ENCODE results near the gene AFAP1. TPM values are rescaled to one million over a fixed set of nuclear protein-coding genes. Genes with fewer than 3 reads are reported as not detected.

The AFAP1 gene
- total RNA-seq, 1 donor from 2014 or later = 31.9 TPM

- TF ChIP-seq CTCF (IDR thresholded peaks at IDR 0.05; ENCODE audit: unreplicated experiment) = no peak
- H3K27me3 Mint-ChIP-seq = no peaks in the 10 kb centered on the region
- H3K36me3 Mint-ChIP-seq (ENCODE audit: insufficient read depth) = peaks cover 2% of the 10 kb centered on the region
- H3K4me3 Mint-ChIP-seq (ENCODE audit: low read depth) = no peak overlapping the region
- no peaks in the 10 kb centered on the region for H3K9me3 Mint-ChIP-seq (ENCODE audit: low read depth)
- DNase-seq (ENCODE audit: low spot score, unreplicated experiment) = no peak
- H3K27ac Mint-ChIP-seq = no peak overlapping the region
- H3K4me1 Mint-ChIP-seq (ENCODE audit: low read depth) = peaks cover 8% of the 10 kb centered on the region
Observed at GRCh38 chr4:7897811-7898210, 41.9 kb downstream of the AFAP1 start.

- H3K27ac Mint-ChIP-seq = no peak overlapping the region
- peaks cover 5% of the 10 kb centered on the region for H3K36me3 Mint-ChIP-seq (ENCODE audit: insufficient read depth)
- peaks cover 15% of the 10 kb centered on the region for H3K4me1 Mint-ChIP-seq (ENCODE audit: low read depth)
- H3K4me3 Mint-ChIP-seq (ENCODE audit: low read depth) = no peak overlapping the region
- no peak for DNase-seq (ENCODE audit: low spot score, unreplicated experiment)
- no peaks in the 10 kb centered on the region for H3K27me3 Mint-ChIP-seq
- H3K9me3 Mint-ChIP-seq (ENCODE audit: low read depth) = peaks cover 5% of the 10 kb centered on the region
- no peak for TF ChIP-seq CTCF (IDR thresholded peaks at IDR 0.05; ENCODE audit: unreplicated experiment)
Observed at GRCh38 chr4:7894677-7895181, 44.9 kb downstream of the AFAP1 start.

GRCh38 chr4:7894098-7894676 lies 45.5 kb downstream of the AFAP1 start:
- TF ChIP-seq CTCF (IDR thresholded peaks at IDR 0.05; ENCODE audit: unreplicated experiment) = no peak
- Mint-ChIP-seq H3K9me3 (ENCODE audit: low read depth) (peaks cover 5% of the 10 kb centered on the region), H3K36me3 (ENCODE audit: insufficient read depth) (peaks cover 5% of the 10 kb centered on the region), H3K27me3 (no peaks in the 10 kb centered on the region), H3K4me1 (ENCODE audit: low read depth) (peaks cover 12% of the 10 kb centered on the region), H3K27ac (peak overlapping the region; percentile 38), H3K4me3 (ENCODE audit: low read depth) (no peak overlapping the region)
- no peak for DNase-seq (ENCODE audit: low spot score, unreplicated experiment)

- DNase-seq (ENCODE audit: low spot score, unreplicated experiment) = no peak
- H3K4me1 Mint-ChIP-seq (ENCODE audit: low read depth) = peaks cover 12% of the 10 kb centered on the region
- H3K9me3 Mint-ChIP-seq (ENCODE audit: low read depth) = peaks cover 5% of the 10 kb centered on the region
- H3K27me3 Mint-ChIP-seq = no peaks in the 10 kb centered on the region
- H3K36me3 Mint-ChIP-seq (ENCODE audit: insufficient read depth) = peaks cover 5% of the 10 kb centered on the region
- no peak for TF ChIP-seq CTCF (IDR thresholded peaks at IDR 0.05; ENCODE audit: unreplicated experiment)
- no peak overlapping the region for H3K4me3 Mint-ChIP-seq (ENCODE audit: low read depth)
- H3K27ac Mint-ChIP-seq = no peak overlapping the region
Observed at GRCh38 chr4:7893539-7893938, 46.1 kb downstream of the AFAP1 start.

- Mint-ChIP-seq H3K36me3 (ENCODE audit: insufficient read depth) (peaks cover 8% of the 10 kb centered on the region), H3K4me1 (ENCODE audit: low read depth) (peaks cover 12% of the 10 kb centered on the region), H3K27ac (peak overlapping the region; percentile 83), H3K9me3 (ENCODE audit: low read depth) (peaks cover 11% of the 10 kb centered on the region), H3K27me3 (no peaks in the 10 kb centered on the region), H3K4me3 (ENCODE audit: low read depth) (no peak overlapping the region)
- no peak for DNase-seq (ENCODE audit: low spot score, unreplicated experiment)
- TF ChIP-seq CTCF (IDR thresholded peaks at IDR 0.05; ENCODE audit: unreplicated experiment) = no peak
Observed at GRCh38 chr4:7892212-7893019, 47.2 kb downstream of the AFAP1 start.
